CD4-positive, alpha-beta T cell (primary cell): Measurements from ENCODE around the gene SCGB1A1. TPM values are rescaled to one million over a fixed set of nuclear protein-coding genes. Genes with fewer than 3 reads are reported as not detected.

Experiments
- ATAC-seq: fragments of 200-7000 bp; cut with Tn5 transposase; one replicate; pipeline ENCODE4 v1.10.0; 2022; ENCODE audit warnings: mild to moderate bottlenecking; ENCODE audit not compliant: poor library complexity
- CTCF ChIA-PET: fragments of 350-600 bp; sonication (Branson Sonifier 250); formaldehyde crosslinking; loops from one replicate; lab custom pipeline; 2021; ENCODE audit warnings: antibody characterized with exemption, inconsistent platforms; lab: Charles Lee
- POLR2A ChIA-PET: fragments of 350-600 bp; sonication (Branson Sonifier 250); formaldehyde crosslinking; loops from one replicate; lab custom pipeline; 2021; ENCODE audit warnings: antibody characterized with exemption, inconsistent platforms; lab: Charles Lee
- DNase-seq, 14 experiments: peaks; one replicate each; pipeline ENCODE4 v3.0.0-alpha.2; 2013 to 2020; ENCODE audit warnings: mixed read lengths in 2 of 14
- H3K27ac ChIP-seq, 2 donors: one replicate each; pipeline versions ENCODE4 v1.5.1 to v1.7.0; 2013; ENCODE audit warnings: low read length in 2 of 2, low read depth in 1 of 2, mild to moderate bottlenecking in 1 of 2
- H3K27me3 ChIP-seq, 2 experiments: 1 replicate in 1 of 2; 2 replicates in 1 of 2; pipeline versions ENCODE4 v1.6.1 to v1.7.0; 2013; ENCODE audit warnings: low read length in 2 of 2, control low read depth in 1 of 2, mild to moderate bottlenecking in 1 of 2, moderate library complexity in 1 of 2; ENCODE audit not compliant: insufficient read depth in 2 of 2, control insufficient read depth in 1 of 2
- H3K36me3 ChIP-seq: one replicate; pipeline ENCODE4 v1.6.1; 2013; ENCODE audit warnings: low read length, control low read depth; ENCODE audit not compliant: insufficient read depth
- H3K4me1 ChIP-seq: one replicate; pipeline ENCODE4 v1.6.1; 2013; ENCODE audit warnings: low read length, control low read depth; ENCODE audit not compliant: insufficient read depth
- H3K4me3 ChIP-seq: one replicate; pipeline ENCODE4 v1.5.1; 2013; ENCODE audit warnings: mild to moderate bottlenecking, low read length, moderate library complexity
- H3K9me3 ChIP-seq, 2 experiments: 1 replicate in 1 of 2; 2 replicates in 1 of 2; pipeline versions ENCODE4 v1.6.1 to v1.7.0; 2013; ENCODE audit warnings: low read length in 2 of 2, mild to moderate bottlenecking in 2 of 2, control low read depth in 1 of 2, moderate library complexity in 1 of 2; ENCODE audit not compliant: control insufficient read depth in 1 of 2, insufficient read depth in 1 of 2
- H3K27ac Mint-ChIP-seq: one replicate; pipeline ENCODE4 v1.8.0; 2020; ENCODE audit warnings: mixed read lengths
- H3K27me3 Mint-ChIP-seq: one replicate; pipeline ENCODE4 v1.8.0; 2021; ENCODE audit warnings: mixed read lengths
- H3K36me3 Mint-ChIP-seq: one replicate; pipeline ENCODE4 v1.8.0; 2021; ENCODE audit warnings: low read depth, mixed read lengths
- H3K4me1 Mint-ChIP-seq: one replicate; pipeline ENCODE4 v1.8.0; 2021; ENCODE audit warnings: low read depth, mixed read lengths
- H3K4me3 Mint-ChIP-seq: one replicate; pipeline ENCODE4 v1.8.0; 2020; ENCODE audit warnings: mild to moderate bottlenecking, mixed read lengths
- H3K9me3 Mint-ChIP-seq: one replicate; pipeline ENCODE4 v1.8.0; 2020; ENCODE audit warnings: mixed read lengths
- intact Hi-C, 2 experiments: fragments of 100-400 bp; cut with DNase I in 1 of 2; cut with micrococcal nuclease in 1 of 2; formaldehyde crosslinking; loops; one replicate each; pipeline versions ENCODE4 v1.15.1 to v1.9.0; 2023 to 2025; cut with DNase I, micrococcal nuclease
- total RNA-seq, 174 experiments: library from RNA in 2 of 174; stranded (reverse) in 2 of 174; gene quantifications; one replicate each; pipeline ENCODE4 v1.2.3 and lab custom pipeline; 2021 to 2026
- TF ChIP-seq, protein P1 (sequence below): fragments of 200-600 bp; IDR thresholded peaks from one replicate; pipeline ENCODE4 v1.8.0; 2022; ENCODE audit warnings: antibody characterized with exemption, mild to moderate bottlenecking

The SCGB1A1 gene
- total RNA-seq, 2 experiments from 2014 or later, result not detected

GRCh38 chr11:62409831-62410230 is 9.0 kb upstream of the SCGB1A1 start:
- no peaks in the 10 kb centered on the region for H3K27me3 ChIP-seq
- Mint-ChIP-seq H3K4me1 (no peaks in the 10 kb centered on the region), H3K4me3 (no peak overlapping the region), H3K36me3 (no peaks in the 10 kb centered on the region), H3K9me3 (no peaks in the 10 kb centered on the region), H3K27me3 (no peaks in the 10 kb centered on the region), H3K27ac (no peak overlapping the region)
- no peaks in the 10 kb centered on the region for H3K9me3 ChIP-seq
- TF ChIP-seq, protein P1, sequence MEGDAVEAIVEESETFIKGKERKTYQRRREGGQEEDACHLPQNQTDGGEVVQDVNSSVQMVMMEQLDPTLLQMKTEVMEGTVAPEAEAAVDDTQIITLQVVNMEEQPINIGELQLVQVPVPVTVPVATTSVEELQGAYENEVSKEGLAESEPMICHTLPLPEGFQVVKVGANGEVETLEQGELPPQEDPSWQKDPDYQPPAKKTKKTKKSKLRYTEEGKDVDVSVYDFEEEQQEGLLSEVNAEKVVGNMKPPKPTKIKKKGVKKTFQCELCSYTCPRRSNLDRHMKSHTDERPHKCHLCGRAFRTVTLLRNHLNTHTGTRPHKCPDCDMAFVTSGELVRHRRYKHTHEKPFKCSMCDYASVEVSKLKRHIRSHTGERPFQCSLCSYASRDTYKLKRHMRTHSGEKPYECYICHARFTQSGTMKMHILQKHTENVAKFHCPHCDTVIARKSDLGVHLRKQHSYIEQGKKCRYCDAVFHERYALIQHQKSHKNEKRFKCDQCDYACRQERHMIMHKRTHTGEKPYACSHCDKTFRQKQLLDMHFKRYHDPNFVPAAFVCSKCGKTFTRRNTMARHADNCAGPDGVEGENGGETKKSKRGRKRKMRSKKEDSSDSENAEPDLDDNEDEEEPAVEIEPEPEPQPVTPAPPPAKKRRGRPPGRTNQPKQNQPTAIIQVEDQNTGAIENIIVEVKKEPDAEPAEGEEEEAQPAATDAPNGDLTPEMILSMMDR, result no peak
- H3K4me3 ChIP-seq, result no peak overlapping the region
- POLR2A ChIA-PET, result no interaction called here
- CTCF ChIA-PET, result interaction anchor here (0.7 kb wide), 1 partner anchor 9 kb away, joined by 4 read pairs; no protein-coding TSS in a partner anchor
- H3K27ac ChIP-seq, result no peak overlapping the region
- DNase-seq (no peak), ATAC-seq (no peak)
- intact Hi-C loops, result no loop called here
- H3K4me1 ChIP-seq, result no peaks in the 10 kb centered on the region
- H3K36me3 ChIP-seq, result no peaks in the 10 kb centered on the region

- no peak for DNase-seq
- Mint-ChIP-seq H3K4me1 (no peaks in the 10 kb centered on the region), H3K9me3 (no peaks in the 10 kb centered on the region), H3K27me3 (no peaks in the 10 kb centered on the region), H3K4me3 (no peak overlapping the region), H3K27ac (no peak overlapping the region), H3K36me3 (no peaks in the 10 kb centered on the region)
- TF ChIP-seq, protein P1, result no peak
- no peak overlapping the region for H3K4me3 ChIP-seq
- no peaks in the 10 kb centered on the region for H3K27me3 ChIP-seq
- no peak overlapping the region for H3K27ac ChIP-seq
- POLR2A ChIA-PET, result no interaction called here
- CTCF ChIA-PET, result no interaction called here
- intact Hi-C loops, result no loop called here
- no peak for ATAC-seq
- no peaks in the 10 kb centered on the region for H3K9me3 ChIP-seq
- no peaks in the 10 kb centered on the region for H3K36me3 ChIP-seq
- H3K4me1 ChIP-seq, result no peaks in the 10 kb centered on the region
These were observed 7.9 kb upstream of the SCGB1A1 start for GRCh38 chr11:62410972-62411371.

DNA sequence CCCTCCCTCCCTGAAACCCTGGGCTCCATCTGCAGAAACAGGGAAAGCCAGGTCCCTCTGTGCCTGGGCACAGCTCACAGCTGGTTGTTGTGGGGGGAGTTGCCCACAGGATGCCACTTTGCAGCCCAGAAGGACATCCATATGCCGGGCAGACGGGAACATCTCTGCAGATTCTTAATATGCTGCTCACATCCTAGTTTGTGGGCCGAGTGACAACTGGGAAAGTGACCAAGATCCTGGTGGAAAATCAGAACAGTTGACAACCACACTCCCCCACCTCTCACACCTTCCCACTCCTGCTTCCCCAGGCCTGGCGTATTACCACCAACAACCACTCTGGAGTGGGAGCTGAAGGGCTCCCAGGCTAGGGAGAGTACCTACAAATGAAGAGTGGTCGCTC is 7.3 kb upstream of the SCGB1A1 start:
- H3K27me3 ChIP-seq, result no peaks in the 10 kb centered on the region
- Mint-ChIP-seq H3K9me3 (no peaks in the 10 kb centered on the region), H3K27me3 (no peaks in the 10 kb centered on the region), H3K36me3 (no peaks in the 10 kb centered on the region), H3K4me3 (no peak overlapping the region), H3K4me1 (no peaks in the 10 kb centered on the region), H3K27ac (no peak overlapping the region)
- no peak overlapping the region for H3K27ac ChIP-seq
- CTCF ChIA-PET, result no interaction called here
- DNase-seq, result no peak
- no peaks in the 10 kb centered on the region for H3K9me3 ChIP-seq
- no peak overlapping the region for H3K4me3 ChIP-seq
- TF ChIP-seq, protein P1, result no peak
- no peaks in the 10 kb centered on the region for H3K4me1 ChIP-seq
- no peaks in the 10 kb centered on the region for H3K36me3 ChIP-seq
- intact Hi-C loops, result no loop called here
- POLR2A ChIA-PET, result no interaction called here
- no peak for ATAC-seq
